Spinal cord (tissue), 10 donors: Measurements from ENCODE around the gene ZBTB33. TPM values are rescaled to one million over a fixed set of nuclear protein-coding genes. Genes with fewer than 3 reads are reported as not detected.

Experiments used
- DNase-seq, 6 donors: peaks; one replicate each; pipeline versions ENCODE4 v3.0.0 to v3.0.0-alpha.2; 2013 to 2015; ENCODE audit warnings: low spot score in 6 of 6, low read depth in 4 of 6
- H3K27ac ChIP-seq: one replicate; pipeline ENCODE4 v1.5.1; 2013; ENCODE audit warnings: low read depth, low read length, control low read depth
- H3K27me3 ChIP-seq: one replicate; pipeline ENCODE4 v1.6.1; 2013; ENCODE audit warnings: low read length; ENCODE audit not compliant: control insufficient read depth, insufficient read depth
- H3K36me3 ChIP-seq: one replicate; pipeline ENCODE4 v1.6.1; 2013; ENCODE audit warnings: low read length; ENCODE audit not compliant: control insufficient read depth, insufficient read depth
- H3K4me1 ChIP-seq: one replicate; pipeline ENCODE4 v1.6.1; 2013; ENCODE audit warnings: low read length; ENCODE audit not compliant: control insufficient read depth, insufficient read depth
- H3K4me3 ChIP-seq: one replicate; pipeline ENCODE4 v1.5.1; 2013; ENCODE audit warnings: low read depth, low read length, control low read depth
- H3K9me3 ChIP-seq: one replicate; pipeline ENCODE4 v1.6.1; 2013; ENCODE audit warnings: low read length; ENCODE audit not compliant: control insufficient read depth, insufficient read depth
- WGBS: methylation state at CpG from one replicate; pipeline ENCODE4 v1.1.5; 2013; ENCODE audit warnings: missing lambda C conversion rate; ENCODE audit not compliant: insufficient coverage; 5-methylcytosine and 5-hydroxymethylcytosine counted together
- polyA plus RNA-seq, 2 donors: library from polyadenylated mRNA; unstranded; fragments of 120-200 nt; gene quantifications; one replicate each; pipeline ENCODE4 v1.2.1, GENCODE V29; 2013; ENCODE audit not compliant: insufficient read length in 2 of 2
- total RNA-seq, 2 donors: library from RNA; depleted of rRNA in 1 of 2; stranded (reverse); fragments of 120-200 nt in 1 of 2; fragments of >200 nt in 1 of 2; gene quantifications; one replicate each; pipeline versions ENCODE4 v1.2.3 to v1.2.4, GENCODE V29; 2013 to 2014
- donor health status: healthy.

The ZBTB33 gene
- total and polyA plus RNA-seq, 4 donors = 19.6 to 38.7 (median 28.7) TPM

GRCh38 chrX:120228187-120228908, 22.3 kb upstream of the ZBTB33 start:
- Histone ChIP-seq H3K27ac (no peak overlapping the region), H3K4me1 (no peaks in the 10 kb centered on the region)
- WGBS = 77% methylated on average over 6 of the region's 9 CpGs

GRCh38 chrX:120235284-120235683, 15.3 kb upstream of the ZBTB33 start:
- H3K9me3 ChIP-seq = no peaks in the 10 kb centered on the region
- H3K4me3 ChIP-seq = no peak overlapping the region
- 88% methylated on average over 4 of the region's 6 CpGs for WGBS
- no peaks in the 10 kb centered on the region for H3K4me1 ChIP-seq
- H3K27me3 ChIP-seq = peaks cover 2% of the 10 kb centered on the region
- no peak overlapping the region for H3K27ac ChIP-seq
- H3K36me3 ChIP-seq = no peaks in the 10 kb centered on the region
- DNase-seq = no peak

More at GRCh38 chrX:120228187-120228908, 22.3 kb upstream of the ZBTB33 start:
- Histone ChIP-seq H3K9me3 (no peaks in the 10 kb centered on the region), H3K36me3 (peaks cover 5% of the 10 kb centered on the region), H3K27me3 (no peaks in the 10 kb centered on the region), H3K4me3 (no peak overlapping the region)
- no peak for DNase-seq

- Histone ChIP-seq H3K27ac (no peak overlapping the region), H3K36me3 (no peaks in the 10 kb centered on the region), H3K4me3 (no peak overlapping the region), H3K27me3 (peaks cover 2% of the 10 kb centered on the region), H3K9me3 (no peaks in the 10 kb centered on the region), H3K4me1 (no peaks in the 10 kb centered on the region)
- no peak for DNase-seq
- no CpG with 5 or more reads among the region's 3 CpGs for WGBS
These were observed 13.7 kb upstream of the ZBTB33 start for GRCh38 chrX:120236687-120237479.

DNA sequence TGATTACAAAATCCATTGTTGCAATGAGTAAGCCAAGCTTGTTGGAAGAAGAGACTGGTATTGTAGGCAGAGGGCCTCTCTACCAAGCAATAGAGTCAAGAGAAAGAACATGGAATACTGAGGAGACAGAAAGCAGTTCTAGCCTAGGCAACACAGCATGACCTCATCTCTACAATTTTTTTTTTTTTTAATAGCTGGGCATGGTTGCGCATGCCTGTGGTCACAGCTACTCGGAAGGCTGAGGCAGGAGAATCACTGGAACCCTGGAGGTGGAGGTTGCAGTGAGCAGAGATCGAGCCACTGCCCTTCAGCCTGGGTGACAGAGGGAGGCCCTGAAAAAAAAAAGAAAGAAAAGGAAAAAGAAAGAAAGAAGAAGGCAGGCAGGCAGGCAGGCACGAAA, 11.7 kb upstream of the ZBTB33 start:
- no peak overlapping the region for H3K27ac ChIP-seq
- no peaks in the 10 kb centered on the region for H3K9me3 ChIP-seq
- H3K36me3 ChIP-seq = no peaks in the 10 kb centered on the region
- 76% methylated on average over 4 of the region's 4 CpGs for WGBS
- DNase-seq = no peak
- no peaks in the 10 kb centered on the region for H3K4me1 ChIP-seq
- peaks cover 2% of the 10 kb centered on the region for H3K27me3 ChIP-seq
- no peak overlapping the region for H3K4me3 ChIP-seq

DNA sequence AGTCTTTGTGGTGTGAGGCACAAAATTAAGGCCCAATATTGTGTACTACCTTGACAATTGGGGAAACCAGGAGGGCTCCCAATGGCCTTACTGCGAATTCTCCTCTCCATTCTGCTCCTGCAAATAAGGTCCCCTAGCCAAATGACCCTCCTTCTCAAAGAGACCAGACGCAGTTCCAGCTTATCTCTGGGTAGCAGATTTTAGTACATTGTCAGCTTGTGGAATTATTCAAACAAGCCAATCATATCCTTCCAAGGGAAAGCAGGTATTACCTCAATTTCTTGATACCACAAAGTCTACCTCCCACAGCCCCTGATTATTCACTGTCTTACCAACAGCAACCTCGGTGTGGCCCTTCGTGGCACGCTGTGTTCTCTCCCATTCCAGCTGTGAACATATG, 7.8 kb upstream of the ZBTB33 start:
- H3K4me3 ChIP-seq = no peak overlapping the region
- no peaks in the 10 kb centered on the region for H3K9me3 ChIP-seq
- peaks cover 2% of the 10 kb centered on the region for H3K27me3 ChIP-seq
- no peak for DNase-seq
- 60% methylated on average over 1 of the region's 5 CpGs for WGBS
- no peaks in the 10 kb centered on the region for H3K36me3 ChIP-seq
- no peak overlapping the region for H3K27ac ChIP-seq
- no peaks in the 10 kb centered on the region for H3K4me1 ChIP-seq

DNA sequence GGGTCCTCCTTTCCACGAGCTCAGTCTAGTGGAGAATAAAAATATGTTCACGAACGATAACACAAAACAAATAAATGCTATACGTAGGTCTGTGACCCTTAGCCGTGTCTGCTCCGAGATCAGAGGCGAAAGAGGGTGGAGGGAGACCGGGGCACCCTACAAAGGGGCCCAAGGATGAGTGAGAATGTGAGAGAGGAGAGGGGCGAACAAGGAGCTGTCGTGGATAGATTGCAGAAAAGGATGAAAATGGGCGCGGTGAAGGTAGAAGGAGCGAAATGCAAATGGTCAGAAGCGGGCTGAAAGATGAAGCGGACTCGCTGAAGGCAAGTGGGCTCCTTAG, 6.2 kb upstream of the ZBTB33 start:
- WGBS = 22% methylated on average over 12 of the region's 16 CpGs
- Histone ChIP-seq H3K4me3 (peak overlapping the region; percentile 65), H3K27ac (peak overlapping the region; percentile 81), H3K36me3 (no peaks in the 10 kb centered on the region), H3K9me3 (no peaks in the 10 kb centered on the region), H3K4me1 (no peaks in the 10 kb centered on the region), H3K27me3 (peaks cover 2% of the 10 kb centered on the region)
- peak in 1 of 6 donors; percentile 6 for DNase-seq

DNA sequence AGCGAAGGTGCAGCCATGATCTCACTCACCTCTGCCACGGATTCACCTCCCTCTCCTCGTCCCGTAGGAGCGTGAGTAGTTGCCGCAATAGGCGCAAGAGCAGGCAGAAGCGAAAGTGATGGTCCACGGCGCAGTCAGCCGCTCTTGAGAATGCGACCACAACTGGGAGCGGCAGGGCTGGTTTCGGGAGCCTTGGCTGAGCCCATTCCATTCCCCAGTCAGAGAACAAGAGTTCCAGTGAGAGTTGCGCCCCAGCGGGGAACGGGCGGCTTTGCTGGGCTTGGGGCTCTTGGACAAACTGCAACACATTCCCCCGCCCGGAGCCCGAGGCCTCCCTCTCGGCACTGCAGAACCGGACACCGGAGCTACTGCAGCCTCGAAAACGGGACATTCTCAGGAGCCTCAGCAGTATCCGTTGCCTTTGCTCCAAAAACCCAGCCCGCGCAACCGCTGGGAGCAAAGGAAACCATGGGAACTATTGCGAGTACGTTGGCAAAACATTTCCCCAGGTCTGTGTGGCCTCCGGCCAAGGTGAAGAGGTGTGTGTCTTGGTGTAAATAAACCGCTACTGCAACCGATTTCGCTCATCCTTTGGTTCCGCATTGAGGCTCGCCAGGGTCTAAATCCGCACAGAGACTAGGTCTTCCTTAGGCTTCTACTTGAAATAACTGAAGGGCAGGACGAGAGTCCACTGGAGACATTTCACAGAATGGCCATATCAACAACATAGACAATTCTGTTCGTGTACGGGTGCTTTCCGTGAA, 5.7 kb upstream of the ZBTB33 start:
- Histone ChIP-seq H3K4me3 (peak overlapping the region; percentile 65), H3K27ac (peak overlapping the region; percentile 81), H3K4me1 (no peaks in the 10 kb centered on the region), H3K27me3 (no peaks in the 10 kb centered on the region), H3K36me3 (no peaks in the 10 kb centered on the region), H3K9me3 (no peaks in the 10 kb centered on the region)
- DNase-seq = peak in 4 of 6 donors; percentile 59 to 88 (median 76)
- 33% methylated on average over 39 of the region's 43 CpGs for WGBS

DNA sequence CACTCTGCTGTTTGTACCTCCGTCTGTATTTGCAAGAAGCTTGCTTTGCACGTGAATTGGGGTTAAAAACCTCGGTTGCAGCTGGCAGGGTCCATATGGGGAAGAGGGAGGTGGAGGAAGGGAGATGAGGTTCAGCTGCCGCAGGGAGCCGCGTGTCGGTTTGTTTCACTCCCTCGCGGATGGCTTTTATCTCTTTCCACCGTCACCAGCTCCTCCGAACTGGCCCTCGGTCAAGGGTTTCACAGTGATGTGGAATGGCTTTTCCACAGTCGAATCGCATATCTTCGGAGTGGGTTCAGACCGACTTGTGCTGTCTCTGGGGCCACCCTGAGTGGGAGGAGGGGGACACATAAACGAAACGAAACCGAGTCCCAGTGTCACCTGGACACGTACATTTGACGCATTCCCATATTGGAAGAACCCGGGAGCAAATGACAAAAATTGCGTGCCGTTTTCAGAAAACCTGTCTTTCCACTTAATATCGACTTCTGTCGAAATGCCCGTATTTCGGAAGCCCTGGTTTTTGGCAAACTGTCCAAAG, 929 bp downstream of the ZBTB33 start:
- no peaks in the 10 kb centered on the region for H3K4me1 ChIP-seq
- DNase-seq = peak in 3 of 6 donors; percentile 30 to 73 (median 61)
- no peaks in the 10 kb centered on the region for H3K36me3 ChIP-seq
- no peaks in the 10 kb centered on the region for H3K9me3 ChIP-seq
- no peaks in the 10 kb centered on the region for H3K27me3 ChIP-seq
- WGBS = 43% methylated on average over 23 of the region's 28 CpGs
- peak overlapping the region; percentile 58 for H3K4me3 ChIP-seq
- H3K27ac ChIP-seq = peak overlapping the region; percentile 95

DNA sequence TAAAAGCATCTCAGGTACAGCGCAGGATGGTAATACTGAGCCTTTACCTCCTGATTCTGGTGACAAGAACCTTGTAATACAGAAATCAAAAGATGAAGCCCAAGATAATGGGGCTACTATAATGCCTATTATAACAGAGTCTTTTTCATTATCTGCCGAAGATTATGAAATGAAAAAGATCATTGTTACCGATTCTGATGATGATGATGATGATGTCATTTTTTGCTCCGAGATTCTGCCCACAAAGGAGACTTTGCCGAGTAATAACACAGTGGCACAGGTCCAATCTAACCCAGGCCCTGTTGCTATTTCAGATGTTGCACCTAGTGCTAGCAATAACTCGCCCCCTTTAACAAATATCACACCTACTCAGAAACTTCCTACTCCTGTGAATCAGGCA, 3.2 kb downstream of the ZBTB33 start:
- Histone ChIP-seq H3K4me1 (no peaks in the 10 kb centered on the region), H3K9me3 (no peaks in the 10 kb centered on the region), H3K27me3 (no peaks in the 10 kb centered on the region), H3K36me3 (no peaks in the 10 kb centered on the region), H3K4me3 (no peak overlapping the region), H3K27ac (no peak overlapping the region)
- DNase-seq = no peak
- 73% methylated on average over 2 of the region's 6 CpGs for WGBS
